Gastroesophageal sphincter (tissue), 4 donors: ENCODE data around the gene RPLP2. TPM values are rescaled to one million over a fixed set of nuclear protein-coding genes. Genes with fewer than 3 reads are reported as not detected.

Experiments
- ATAC-seq: fragments of 150-250 bp; one replicate; pipeline ENCODE4 v1.9.1; 2016; ENCODE audit warnings: mild to moderate bottlenecking, moderate library complexity
- H3K27ac ChIP-seq, 4 donors: fragments of 200-600 bp; sonication (generic) in 3 of 4; 1 replicate in 3 of 4; 2 replicates in 1 of 4; pipeline ENCODE4 v1.5.1; 2016 to 2019
- H3K27me3 ChIP-seq: fragments of 200-600 bp; sonication (generic); one replicate; pipeline ENCODE4 v1.5.1; 2019
- H3K36me3 ChIP-seq, 2 donors: fragments of 200-600 bp; sonication (generic); one replicate each; pipeline ENCODE4 v1.5.1; 2019; ENCODE audit warnings: control low read depth in 1 of 2
- H3K4me1 ChIP-seq, 3 donors: fragments of 200-600 bp; sonication (generic); 1 replicate in 2 of 3; 2 replicates in 1 of 3; pipeline ENCODE4 v1.5.1; 2016 to 2019; ENCODE audit warnings: control low read depth in 2 of 3
- H3K4me3 ChIP-seq, 2 donors: fragments of 200-600 bp; sonication (generic); one replicate each; pipeline ENCODE4 v1.5.1; 2019; ENCODE audit warnings: mild to moderate bottlenecking in 1 of 2, moderate library complexity in 1 of 2
- H3K9me3 ChIP-seq, 3 donors: fragments of 200-600 bp; sonication (generic); one replicate each; pipeline ENCODE4 v1.5.1; 2017 to 2019; ENCODE audit warnings: control low read depth in 2 of 3
- EP300 ChIP-seq: sonication (generic); formaldehyde crosslinking; IDR thresholded peaks from one replicate; pipeline ENCODE4 v1.6.1; 2017; ENCODE audit warnings: antibody characterized with exemption, mild to moderate bottlenecking
- POLR2A ChIP-seq, 2 donors: fragments of 450-650 bp; IDR thresholded peaks; one replicate each; pipeline ENCODE4 v1.6.1; 2017; ENCODE audit warnings: antibody characterized with exemption in 2 of 2, mild to moderate bottlenecking in 2 of 2, moderate library complexity in 1 of 2
- POLR2AphosphoS5 ChIP-seq: sonication (generic); formaldehyde crosslinking; IDR thresholded peaks from one replicate; pipeline ENCODE4 v1.6.1; 2017; ENCODE audit warnings: antibody characterized with exemption
- WGBS, 2 donors: methylation state at CpG; one replicate each; pipeline ENCODE4 v1.1.5; 2018; ENCODE audit warnings: low coverage in 1 of 2; 5-methylcytosine and 5-hydroxymethylcytosine counted together
- total RNA-seq, 4 donors: library from RNA; depleted of rRNA; stranded (reverse); fragments of >200 nt; gene quantifications; one replicate each; pipeline ENCODE4 v1.1.0, GENCODE V29; 2016
- TF ChIP-seq, protein P1 (sequence below), 4 experiments: fragments of 200-600 bp in 2 of 4; fragments of 450-650 bp in 2 of 4; sonication (generic) in 1 of 4; IDR thresholded peaks; one replicate each; pipeline ENCODE4 v1.5.1; 2017 to 2019; ENCODE audit warnings: antibody characterized with exemption in 4 of 4, mild to moderate bottlenecking in 2 of 4, moderate library complexity in 2 of 4

Gene RPLP2
- total RNA-seq, 4 donors from 2014 or later = 165 to 880 (median 462) TPM

DNA sequence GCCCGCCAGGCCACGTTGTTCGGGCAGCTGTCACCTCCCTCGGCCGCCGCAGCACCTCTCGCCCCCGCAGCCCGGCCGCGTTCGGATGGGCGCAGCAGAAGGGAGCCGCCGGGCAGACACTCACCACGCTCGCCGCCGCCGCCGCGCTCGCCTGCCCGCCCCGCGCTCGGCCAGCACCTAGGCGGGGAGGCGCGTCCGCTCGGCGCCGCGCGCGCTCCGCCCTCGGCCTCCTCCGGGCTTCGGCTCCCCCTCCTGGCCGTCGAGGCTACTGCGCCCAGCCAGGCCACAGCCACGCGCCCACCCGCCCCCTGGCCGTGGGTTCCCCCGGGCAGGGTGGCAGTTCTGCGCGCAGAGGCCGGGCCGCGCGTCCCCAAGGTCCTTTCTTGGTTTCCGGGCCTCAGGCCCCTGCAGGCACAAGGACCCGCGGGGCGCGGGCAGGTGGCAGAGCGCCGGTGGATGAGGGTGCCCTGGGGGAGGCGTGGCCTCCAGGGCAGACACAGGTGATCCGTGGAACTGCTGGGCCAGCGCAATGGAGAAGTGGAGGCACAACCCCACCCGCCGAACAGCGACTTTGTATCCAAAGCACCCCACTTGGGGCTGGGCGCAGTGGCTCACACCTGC is 11.6 kb upstream of the RPLP2 start, which contains the start of gene SLC25A22:
Gene SLC25A22, minus strand, starts transcription at position 189 of the 621 bp plus-strand sequence. CDS start 3,275 bp downstream, outside the sequence.
- peak within 1 kb of the TSS; percentile 44 to 81 for H3K4me3 ChIP-seq
- H3K36me3 ChIP-seq = peaks cover 0 to 57% of the 10 kb centered on the region in 2 donors
- peak; percentile 77 for ATAC-seq
- no CpG with 5 or more reads among the region's 69 CpGs for WGBS, 2 donors
- H3K27me3 ChIP-seq = no peaks in the 10 kb centered on the region
- H3K9me3 ChIP-seq = no peaks in the 10 kb centered on the region
- peaks cover 0 to 63% (median 22%) of the 10 kb centered on the region in 3 donors for H3K4me1 ChIP-seq
- TF ChIP-seq POLR2A (IDR thresholded peaks at IDR 0.05) (peak in 1 of 2 donors; percentile 13), POLR2AphosphoS5 (no peak), EP300 (no peak)
- TF ChIP-seq, protein P1, sequence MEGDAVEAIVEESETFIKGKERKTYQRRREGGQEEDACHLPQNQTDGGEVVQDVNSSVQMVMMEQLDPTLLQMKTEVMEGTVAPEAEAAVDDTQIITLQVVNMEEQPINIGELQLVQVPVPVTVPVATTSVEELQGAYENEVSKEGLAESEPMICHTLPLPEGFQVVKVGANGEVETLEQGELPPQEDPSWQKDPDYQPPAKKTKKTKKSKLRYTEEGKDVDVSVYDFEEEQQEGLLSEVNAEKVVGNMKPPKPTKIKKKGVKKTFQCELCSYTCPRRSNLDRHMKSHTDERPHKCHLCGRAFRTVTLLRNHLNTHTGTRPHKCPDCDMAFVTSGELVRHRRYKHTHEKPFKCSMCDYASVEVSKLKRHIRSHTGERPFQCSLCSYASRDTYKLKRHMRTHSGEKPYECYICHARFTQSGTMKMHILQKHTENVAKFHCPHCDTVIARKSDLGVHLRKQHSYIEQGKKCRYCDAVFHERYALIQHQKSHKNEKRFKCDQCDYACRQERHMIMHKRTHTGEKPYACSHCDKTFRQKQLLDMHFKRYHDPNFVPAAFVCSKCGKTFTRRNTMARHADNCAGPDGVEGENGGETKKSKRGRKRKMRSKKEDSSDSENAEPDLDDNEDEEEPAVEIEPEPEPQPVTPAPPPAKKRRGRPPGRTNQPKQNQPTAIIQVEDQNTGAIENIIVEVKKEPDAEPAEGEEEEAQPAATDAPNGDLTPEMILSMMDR (IDR thresholded peaks at IDR 0.05) = peak in 3 of 4 experiments; percentile 87 to 91 (median 90)
- H3K27ac ChIP-seq = peak within 1 kb of the TSS; percentile 20 to 94 (median 86)

DNA sequence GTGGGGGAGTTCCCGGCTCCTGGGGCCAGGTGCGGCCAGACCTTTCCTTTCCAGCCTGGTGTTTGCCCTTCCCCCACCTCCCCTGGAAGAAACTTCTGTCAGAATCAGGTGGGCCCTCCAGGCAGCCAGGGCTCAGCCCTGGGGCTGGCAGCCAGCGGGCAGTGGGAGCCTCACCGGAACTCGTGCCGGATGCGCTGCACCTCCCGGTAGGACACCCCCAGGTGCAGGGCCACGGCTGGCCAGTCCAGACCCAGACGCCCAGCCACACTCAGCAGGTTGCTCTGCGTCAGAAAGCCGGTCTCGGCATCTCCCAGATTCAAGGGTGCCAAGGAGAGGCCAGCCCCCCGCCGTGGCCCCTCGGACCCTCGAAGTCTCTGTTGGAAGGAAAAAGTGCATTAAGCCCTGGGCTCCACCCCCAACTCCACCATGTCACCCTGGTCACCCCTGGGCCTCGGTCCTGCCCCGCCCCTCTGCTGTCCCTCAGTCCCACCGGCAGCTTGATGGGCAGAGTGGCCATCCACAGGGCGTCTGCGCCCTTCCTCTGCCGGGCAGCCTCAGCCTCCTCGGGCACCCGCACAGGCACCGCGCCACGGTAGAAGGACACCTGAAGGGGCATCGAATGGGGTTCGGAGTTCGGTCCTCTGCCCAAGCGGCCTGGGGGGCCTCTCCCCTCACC is 10.0 kb upstream of the RPLP2 start:
- H3K27me3 ChIP-seq = no peaks in the 10 kb centered on the region
- peaks cover 0 to 49% of the 10 kb centered on the region in 2 donors for H3K36me3 ChIP-seq
- H3K4me1 ChIP-seq = peaks cover 0 to 65% (median 30%) of the 10 kb centered on the region in 3 donors
- TF ChIP-seq, protein P1 (IDR thresholded peaks at IDR 0.05) = no peak
- TF ChIP-seq EP300 = no peak
- TF ChIP-seq POLR2AphosphoS5 = no peak
- TF ChIP-seq POLR2A (IDR thresholded peaks at IDR 0.05) = no peak
- no peak overlapping the region for H3K27ac ChIP-seq
- H3K4me3 ChIP-seq = no peak overlapping the region
- WGBS, 2 donors = 94% methylated on average over 3 of the region's 32 CpGs; no CpG with 5 or more reads in 1 of the 2 donors
- H3K9me3 ChIP-seq = no peaks in the 10 kb centered on the region
- ATAC-seq = no peak

DNA sequence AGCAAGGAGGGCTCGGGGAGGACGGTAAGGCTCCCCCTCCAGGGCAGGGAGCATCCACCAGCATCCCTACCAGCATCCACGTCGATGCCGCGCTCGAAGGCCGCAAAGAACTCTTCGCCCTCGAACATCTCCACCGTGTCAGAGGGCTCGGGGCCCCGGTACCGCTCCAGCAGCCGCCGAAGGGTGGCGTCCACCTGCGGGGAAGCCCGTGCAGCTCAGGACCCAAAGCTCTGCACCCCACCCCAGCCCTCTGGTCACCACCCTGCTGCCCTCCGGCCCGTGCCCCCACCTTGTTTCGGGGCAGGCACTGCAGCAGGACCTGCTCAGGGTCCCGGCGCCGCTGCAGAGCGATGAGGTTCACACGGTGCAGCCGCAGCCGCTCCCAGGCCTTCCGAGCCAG is 9.3 kb upstream of the RPLP2 start:
- no peak overlapping the region for H3K27ac ChIP-seq
- peaks cover 0 to 65% (median 28%) of the 10 kb centered on the region in 3 donors for H3K4me1 ChIP-seq
- H3K27me3 ChIP-seq = no peaks in the 10 kb centered on the region
- no peak for ATAC-seq
- H3K9me3 ChIP-seq = no peaks in the 10 kb centered on the region
- H3K4me3 ChIP-seq = no peak overlapping the region
- 100% methylated on average over 4 of the region's 30 CpGs; no CpG with 5 or more reads in 1 of the 2 donors for WGBS, 2 donors
- TF ChIP-seq POLR2AphosphoS5 = no peak
- no peak for TF ChIP-seq POLR2A (IDR thresholded peaks at IDR 0.05)
- TF ChIP-seq, protein P1 (IDR thresholded peaks at IDR 0.05) = no peak
- no peak for TF ChIP-seq EP300
- peaks cover 0 to 49% of the 10 kb centered on the region in 2 donors for H3K36me3 ChIP-seq

DNA sequence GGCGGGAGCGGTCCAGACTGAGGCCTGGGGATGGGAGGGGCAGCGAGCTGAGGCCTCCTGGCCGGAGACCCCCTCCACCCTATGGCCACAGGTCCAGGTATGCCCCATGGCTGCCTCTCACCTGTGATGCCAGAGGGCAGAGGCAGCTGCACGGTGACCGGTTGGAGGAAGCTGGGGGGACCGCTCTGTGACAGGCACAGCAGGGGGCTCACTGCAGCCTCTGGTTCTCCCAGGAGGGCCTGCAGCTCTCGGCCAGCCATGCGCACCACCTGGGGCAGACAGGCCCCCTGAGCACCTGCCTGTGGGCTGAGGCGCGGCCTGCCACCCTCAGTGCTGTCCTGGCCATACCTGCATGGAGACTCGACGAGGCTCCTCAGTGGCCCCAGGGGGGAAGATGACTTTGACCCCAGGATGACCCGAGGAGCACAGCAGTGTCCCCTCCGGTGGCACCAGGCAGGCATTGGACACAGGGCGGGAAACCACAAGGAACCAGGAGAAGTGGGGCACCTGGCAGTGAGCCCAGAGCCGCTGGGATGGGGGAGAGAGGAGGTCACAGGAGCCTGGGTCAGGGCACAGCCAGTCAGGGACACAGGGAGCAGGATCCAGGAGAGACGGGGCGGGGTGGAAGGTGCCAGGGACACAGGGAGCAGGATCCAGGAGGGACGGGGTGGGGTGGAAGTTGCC is 8.5 kb upstream of the RPLP2 start:
- no peaks in the 10 kb centered on the region for H3K9me3 ChIP-seq
- H3K4me3 ChIP-seq = no peak overlapping the region
- no peak overlapping the region for H3K27ac ChIP-seq
- WGBS, 2 donors = 87% methylated on average over 6 of the region's 20 CpGs; no CpG with 5 or more reads in 1 of the 2 donors
- ATAC-seq = no peak
- peaks cover 0 to 67% (median 25%) of the 10 kb centered on the region in 3 donors for H3K4me1 ChIP-seq
- no peaks in the 10 kb centered on the region for H3K27me3 ChIP-seq
- peaks cover 0 to 49% of the 10 kb centered on the region in 2 donors for H3K36me3 ChIP-seq
- TF ChIP-seq EP300 (no peak), POLR2AphosphoS5 (no peak), POLR2A (IDR thresholded peaks at IDR 0.05) (no peak)
- TF ChIP-seq, protein P1 (IDR thresholded peaks at IDR 0.05) = no peak
